MM.1S (cell line): ENCODE data around the gene AKAP9.

Source experiments
- CTCF ChIP-seq: fragments of 300-600 bp; sonication (generic); IDR thresholded peaks from 2 replicates; pipeline ENCODE4 v1.5.1; 2016; ENCODE audit warnings: antibody characterized with exemption, low read length, mixed read lengths
- EZH2 ChIP-seq: fragments of 300-600 bp; sonication (generic); optimal IDR thresholded peaks from 2 replicates; pipeline ENCODE3; 2017; ENCODE audit warnings: low read depth, mild to moderate bottlenecking, antibody characterized with exemption, low read length, mixed read lengths
- EZH2phosphoT487 ChIP-seq: fragments of 300-600 bp; sonication (generic); IDR thresholded peaks from 2 replicates; pipeline ENCODE4 v1.6.1; 2018; ENCODE audit warnings: antibody characterized with exemption, low read length

GRCh38 chr7:91912494-91912893 lies 28.2 kb upstream of the AKAP9 start:
- TF ChIP-seq CTCF (no peak), EZH2phosphoT487 (no peak), EZH2 (no peak)
